Left colon (tissue), 2 donors: ENCODE measurements around the gene MAML2. TPM values are rescaled to one million over a fixed set of nuclear protein-coding genes. Genes with fewer than 3 reads are reported as not detected.
A peak's percentile ranks its signal among the peaks of the same experiment; 100 is the strongest.

Experiments
- ATAC-seq: fragments of 200-7000 bp; cut with Tn5 transposase; one replicate; pipeline ENCODE4 v1.9.1; 2020; ENCODE audit warnings: mild to moderate bottlenecking, moderate library complexity
- DNase-seq, 2 donors: peaks; one replicate each; pipeline ENCODE4 v3.0.0-alpha.2; 2020
- intact Hi-C, 2 donors: fragments of 100-400 bp; cut with DNase I in 1 of 2; cut with micrococcal nuclease in 1 of 2; formaldehyde crosslinking; loops; one replicate each; pipeline versions ENCODE4 v1.11.2 to v1.14.0; 2022; cut with DNase I, micrococcal nuclease
- long read RNA-seq: library from polyadenylated mRNA; unstranded; transcript quantifications from one replicate; pipeline ENCODE4 v2.0.0, GENCODE V29; 2021
- total RNA-seq, 2 donors: library from RNA; stranded (reverse); fragmentation: NEBNext Ultra II Directional; extraction: Animal tissue kit (Norgen Biotek cat#: 25700); gene quantifications; one replicate each; pipeline ENCODE4 v1.2.1, GENCODE V29; 2021
- donor health status: DM: no; HTN: no; CAD: no.
- donor health status: DM: yes; HTN: yes; CAD: no.

MAML2 gene
- total RNA-seq, result 10 to 100 TPM; 14.8 to 16.3 TPM
- long read RNA-seq, partial matches to known transcripts, result 3 of 21 reads
- long read RNA-seq, other reads (novel, unspliced or antisense), result 15 of 21 reads

DNA sequence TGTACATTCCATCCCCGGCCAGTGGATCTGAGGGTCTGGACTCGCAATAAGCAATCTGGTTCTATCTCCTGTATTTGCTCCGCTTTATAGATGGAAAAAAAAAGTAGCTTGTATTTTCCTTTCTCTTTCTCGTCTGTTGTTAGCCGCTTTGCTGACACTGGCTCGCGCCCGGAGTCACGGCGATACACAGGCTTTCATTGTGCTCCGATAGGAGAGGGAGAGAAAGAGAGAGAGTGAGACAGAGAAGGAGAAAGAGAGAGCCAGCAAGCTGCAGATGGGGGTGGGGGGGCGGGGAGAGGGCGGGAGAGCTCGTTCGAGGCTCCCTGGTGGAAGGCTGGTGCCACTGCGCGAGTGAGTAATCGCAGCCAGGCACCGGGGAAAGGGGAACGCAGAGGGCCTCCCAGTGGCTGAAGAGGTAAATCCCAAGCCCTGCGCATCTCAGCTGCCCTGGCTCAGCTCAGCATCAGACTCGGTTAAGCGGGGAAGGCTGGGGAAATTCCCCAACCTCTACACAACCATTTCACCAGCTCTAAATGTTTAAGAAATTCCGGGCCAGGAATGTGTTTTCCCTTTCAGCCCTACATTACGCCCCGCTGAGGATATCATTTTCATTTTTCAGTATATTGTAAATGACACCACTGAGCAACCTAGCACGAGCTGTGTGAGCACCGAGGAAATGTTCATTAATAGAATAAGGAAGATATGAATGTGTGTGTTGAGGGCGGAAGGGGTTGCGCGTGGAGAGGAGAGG lies at the start of gene MAML2:
Gene MAML2 (minus strand): TSS at position 235 of the 751 bp plus-strand sequence. CDS start 1,300 bp downstream, outside the sequence.
- ATAC-seq, result peak; percentile 88
- peak; percentile 92 to 93 for DNase-seq
- intact Hi-C loops, result no loop called here

- intact Hi-C loops, result loop anchor here in 1 of 2 donors (10.0 kb wide), 1 partner anchor 557 kb away; no protein-coding TSS in a partner anchor
- DNase-seq (no peak), ATAC-seq (no peak)
These were observed 48.8 kb upstream of the MAML2 start for GRCh38 chr11:96391698-96392307.

GRCh38 chr11:96390488-96390792 lies 47.4 kb upstream of the MAML2 start:
- ATAC-seq (peak; percentile 28), DNase-seq (no peak)
- intact Hi-C loops, result loop anchor here in 1 of 2 donors (10.0 kb wide), 1 partner anchor 556 kb away; no protein-coding TSS in a partner anchor

- ATAC-seq (peak; percentile 98), DNase-seq (peak; percentile 97 to 99)
- intact Hi-C loops, result loop anchor here in 1 of 2 donors (10.0 kb wide), 1 partner anchor 555 kb away; no protein-coding TSS in a partner anchor
These were observed 46.9 kb upstream of the MAML2 start, which contains the start of the genes CCDC82 and JRKL for GRCh38 chr11:96389720-96390487. Gene CCDC82 (minus strand): TSS chr11:96389912. CDS start chr11:96384747, 5,165 bp downstream. Gene JRKL (plus strand): TSS chr11:96390013. CDS start chr11:96390650, 637 bp downstream.

GRCh38 chr11:96388891-96389719 lies 46.1 kb upstream of the MAML2 start:
- intact Hi-C loops, result no loop called here
- DNase-seq, result no peak
- peak; percentile 60 for ATAC-seq

GRCh38 chr11:96385187-96385586 lies 42.2 kb upstream of the MAML2 start:
- DNase-seq (no peak), ATAC-seq (no peak)
- intact Hi-C loops, result no loop called here

GRCh38 chr11:96384156-96384555 lies 41.2 kb upstream of the MAML2 start:
- intact Hi-C loops, result no loop called here
- DNase-seq (no peak), ATAC-seq (no peak)

DNA sequence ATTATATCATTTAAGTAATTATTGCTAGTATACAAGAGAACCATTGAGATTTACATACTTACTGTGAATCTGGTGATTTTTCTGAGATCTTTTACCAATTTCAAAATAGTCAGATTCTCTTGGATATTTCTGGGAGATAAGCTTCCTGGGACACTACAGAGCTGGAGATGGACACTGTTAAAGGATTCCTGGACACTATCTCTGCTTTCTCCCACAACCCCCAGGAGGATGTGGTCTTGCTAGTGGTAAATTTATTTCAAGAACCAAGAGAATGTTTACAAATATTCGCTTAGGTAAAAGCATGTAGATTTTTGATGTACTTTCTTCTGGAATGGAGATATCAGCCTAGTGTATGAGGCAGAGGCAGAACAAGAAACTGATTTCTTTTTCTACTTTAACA lies 33.8 kb upstream of the MAML2 start:
- ATAC-seq, result no peak
- intact Hi-C loops, result no loop called here
- DNase-seq, result no peak

- intact Hi-C loops, result no loop called here
- DNase-seq (no peak), ATAC-seq (no peak)
These were observed 30.8 kb upstream of the MAML2 start for GRCh38 chr11:96373826-96374225.

DNA sequence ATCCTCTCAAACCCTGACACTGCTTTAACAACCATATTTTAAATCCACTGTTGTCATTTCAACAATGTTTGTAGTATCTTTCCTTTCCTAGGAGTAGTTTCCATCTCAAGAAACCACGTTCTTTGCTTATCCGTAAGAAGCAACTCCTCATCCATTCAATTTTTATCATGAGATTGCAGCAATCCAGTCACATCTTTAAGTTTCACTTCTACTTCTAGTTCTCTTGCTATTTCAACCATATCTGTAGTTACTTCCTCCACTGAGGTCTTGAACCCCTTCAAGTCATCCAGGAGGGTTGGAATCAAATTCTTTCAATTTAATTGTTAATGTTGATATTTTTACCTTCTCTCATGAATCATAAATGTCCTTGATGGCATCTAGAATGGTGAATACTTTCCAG lies 24.3 kb upstream of the MAML2 start:
- ATAC-seq (no peak), DNase-seq (no peak)
- intact Hi-C loops, result no loop called here

DNA sequence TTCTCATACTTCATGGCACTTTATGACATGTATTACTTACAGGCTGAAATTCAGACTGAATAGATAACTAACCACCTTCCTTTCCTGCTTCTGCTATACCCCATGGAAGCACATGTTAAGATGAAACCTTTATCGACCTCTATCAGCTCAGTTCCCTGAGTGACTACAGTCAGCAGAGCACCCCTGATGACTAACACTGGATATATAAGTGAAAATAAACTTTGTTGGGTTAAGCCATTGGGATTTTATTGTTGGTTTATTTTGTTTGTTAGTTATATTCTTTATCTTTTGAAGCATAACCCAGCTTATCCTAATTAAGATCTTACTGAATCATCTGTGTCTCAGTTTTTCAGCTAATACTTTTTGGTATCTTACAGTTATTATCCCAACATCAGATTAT lies 23.0 kb upstream of the MAML2 start:
- intact Hi-C loops, result no loop called here
- DNase-seq (no peak), ATAC-seq (no peak)

- DNase-seq (no peak), ATAC-seq (no peak)
- intact Hi-C loops, result no loop called here
These were observed 22.5 kb upstream of the MAML2 start for GRCh38 chr11:96365493-96365892.

DNA sequence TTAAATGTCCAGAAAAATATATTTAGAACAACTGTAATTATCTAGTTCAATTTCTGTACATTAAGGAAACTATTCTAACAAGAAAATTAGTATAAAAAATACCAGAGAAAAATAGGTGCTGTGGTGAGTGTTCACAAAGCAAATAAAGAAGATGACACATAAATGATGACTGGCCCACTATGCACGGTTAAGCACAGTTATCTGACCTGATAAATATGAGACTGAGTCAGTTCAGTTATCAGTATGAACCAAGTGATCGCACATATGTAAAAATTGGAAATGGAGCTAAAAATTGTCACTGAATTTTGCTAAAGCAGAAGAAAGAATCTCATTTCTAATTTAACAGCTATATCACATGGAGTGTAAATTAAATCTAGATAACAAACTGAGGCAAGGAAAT lies 18.8 kb upstream of the MAML2 start:
- no peak for DNase-seq
- ATAC-seq, result no peak

GRCh38 chr11:96358321-96358720 lies 15.3 kb upstream of the MAML2 start:
- no peak for ATAC-seq
- intact Hi-C loops, result loop anchor here in 1 of 2 donors (10.0 kb wide), 1 partner anchor 514 kb away; no protein-coding TSS in a partner anchor

More for the DNA sequence above, 18.8 kb upstream of the MAML2 start:
- intact Hi-C loops, result no loop called here

DNA sequence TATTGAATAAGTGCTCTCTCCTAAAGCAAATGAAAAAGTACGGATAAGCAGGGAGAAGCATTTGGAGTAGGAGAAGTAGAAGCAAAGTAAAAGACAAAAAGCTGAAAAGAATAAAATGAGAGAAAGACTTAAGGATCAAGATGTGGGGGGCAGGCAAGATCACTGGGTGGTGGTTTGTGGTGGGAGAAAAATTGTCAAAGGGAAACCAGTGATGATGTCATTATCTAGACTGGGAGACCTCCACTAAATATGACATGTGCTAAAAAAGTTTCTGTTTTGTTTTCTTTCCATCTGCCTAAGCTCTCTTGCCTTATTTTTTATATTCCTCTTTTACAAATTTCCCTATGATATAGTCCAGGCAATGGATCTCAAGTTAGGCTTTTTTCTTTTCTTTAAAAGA lies 14.8 kb upstream of the MAML2 start:
- no peak for ATAC-seq
- DNase-seq, result no peak
- intact Hi-C loops, result loop anchor here in 1 of 2 donors (10.0 kb wide), 1 partner anchor 513 kb away; no protein-coding TSS in a partner anchor

More at GRCh38 chr11:96358321-96358720, 15.3 kb upstream of the MAML2 start:
- DNase-seq, result no peak

DNA sequence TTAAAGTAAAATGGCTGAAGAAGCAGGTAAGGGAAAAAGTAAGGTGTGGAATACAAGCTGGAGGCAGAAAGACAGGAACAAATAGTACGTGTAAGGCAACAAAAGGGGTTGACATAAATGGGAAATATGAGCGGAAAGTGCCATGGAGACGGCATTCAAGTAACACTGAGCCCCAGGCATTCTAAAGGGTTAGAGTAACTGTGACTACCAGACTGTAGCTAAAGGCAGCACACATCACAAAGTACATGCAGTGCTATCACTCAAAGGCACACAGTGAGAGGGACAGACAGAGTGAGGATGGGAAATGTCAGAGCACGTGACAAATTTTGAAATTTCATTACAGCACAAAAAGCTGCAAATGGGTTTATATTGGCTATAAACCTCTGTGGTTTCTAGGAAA lies 13.9 kb upstream of the MAML2 start:
- no peak for ATAC-seq
- intact Hi-C loops, result loop anchor here in 1 of 2 donors (10.0 kb wide), 1 partner anchor 512 kb away; no protein-coding TSS in a partner anchor
- no peak for DNase-seq

DNA sequence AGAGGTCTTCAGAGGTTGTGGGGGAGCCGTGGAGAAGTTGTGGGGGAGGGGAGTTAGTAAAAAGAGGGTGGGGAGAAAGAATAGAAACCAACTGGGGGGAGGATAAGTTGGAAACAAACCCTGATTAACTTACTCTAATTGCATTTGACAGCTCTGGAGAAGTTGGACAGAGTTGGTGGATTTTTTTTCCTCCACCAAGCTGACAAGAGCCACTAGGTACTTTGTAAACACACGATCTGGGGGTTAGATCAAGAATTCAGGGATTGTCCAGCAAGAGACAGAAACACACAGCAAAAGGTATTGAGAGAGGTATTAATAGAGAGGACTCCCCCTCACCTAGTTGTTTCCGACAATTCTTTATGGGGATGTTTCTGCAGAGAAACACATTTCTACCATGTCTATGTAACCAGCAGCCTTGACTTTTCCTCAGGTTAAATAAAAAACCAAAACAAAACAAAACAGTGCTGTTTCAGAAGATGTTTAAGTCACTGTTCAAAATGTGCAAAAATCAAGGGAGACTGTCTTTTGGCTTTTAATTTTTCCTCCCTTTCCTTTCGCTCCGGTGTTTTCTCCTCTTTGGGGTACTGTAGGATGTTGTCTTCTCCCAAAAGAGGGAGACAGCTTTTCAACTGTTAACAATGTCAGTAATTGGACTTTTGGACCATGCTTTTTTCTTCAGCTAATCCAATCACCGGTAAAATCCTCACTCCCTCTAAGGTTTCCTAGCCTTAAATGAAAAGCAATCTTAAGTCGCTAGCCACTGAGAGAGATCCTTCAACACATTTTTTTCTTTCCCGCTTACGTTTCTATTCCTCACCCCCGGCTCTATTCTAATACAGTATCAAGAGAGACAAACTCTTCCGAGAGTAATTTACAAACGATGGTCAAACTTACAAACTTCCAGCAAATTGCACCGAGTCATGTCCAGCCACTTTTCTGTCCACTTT lies 708 bp downstream of the MAML2 start:
- intact Hi-C loops, result no loop called here
- DNase-seq (no peak), ATAC-seq (peak; percentile 22)
